ENCODE data around the gene ESAM. TPM values are rescaled to one million over a fixed set of nuclear protein-coding genes. Genes with fewer than 3 reads are reported as not detected.

The ESAM gene
- polyA plus RNA-seq, 1 donor from 2014 or later: 0.77 TPM

GRCh38 chr11:124707829-124708228 lies 54.3 kb downstream of the ESAM start (continued):
- TF ChIP-seq REST (IDR thresholded peaks at IDR 0.05; ENCODE audit: borderline replicate concordance) (no peak), RAD21 (conservative IDR thresholded peaks at IDR 0.05) (no peak)

Other genes with a start within 250 kb of the ESAM start
- not detected in 2 replicates for gene OR8B12, start 218.6 kb downstream of the ESAM start, polyA plus RNA-seq
- gene OR8A1, start 192.3 kb downstream of the ESAM start, polyA plus RNA-seq: not detected in 2 replicates
- not detected in 2 replicates for gene PANX3, start 150.9 kb downstream of the ESAM start, polyA plus RNA-seq
- 83.2 and 89.2 TPM in 2 replicates for gene TBRG1, start 139.4 kb downstream of the ESAM start, polyA plus RNA-seq
- 4.0 and 4.3 TPM in 2 replicates for gene SIAE, start 88.6 kb downstream of the ESAM start, polyA plus RNA-seq
- gene SPA17, start 88.4 kb downstream of the ESAM start, polyA plus RNA-seq: 19.1 and 21.3 TPM in 2 replicates
- gene NRGN, start 22.3 kb downstream of the ESAM start, polyA plus RNA-seq: 0.69 and 1.1 TPM in 2 replicates
- gene VSIG2, start 10.0 kb downstream of the ESAM start, polyA plus RNA-seq: not detected in 2 replicates
- 40.8 and 45.3 TPM in 2 replicates for gene MSANTD2, start 38.1 kb upstream of the ESAM start, polyA plus RNA-seq
- gene ROBO3, start 103.1 kb upstream of the ESAM start, polyA plus RNA-seq: 12.8 and 25.3 TPM in 2 replicates
- not detected in 2 replicates for gene ROBO4, start 135.6 kb upstream of the ESAM start, polyA plus RNA-seq
- not detected in 2 replicates for gene HEPN1, start 157.0 kb upstream of the ESAM start, polyA plus RNA-seq
- gene HEPACAM, start 173.8 kb upstream of the ESAM start, polyA plus RNA-seq: not detected in 2 replicates
- gene CCDC15, start 191.9 kb upstream of the ESAM start, polyA plus RNA-seq: 0.88 and 2.5 TPM in 2 replicates